H9 (cell line): Measurements from ENCODE around the gene RBMXL2. TPM values are rescaled to one million over a fixed set of nuclear protein-coding genes. Genes with fewer than 3 reads are reported as not detected.

Source experiments
- DNase-seq: peaks from one replicate; pipeline ENCODE4 v3.0.0-alpha.2; 2017
- H2AFZ ChIP-seq: one replicate; pipeline ENCODE4 v1.6.1; 2013; ENCODE audit warnings: mild to moderate bottlenecking, low read length, control low read depth, moderate library complexity
- H2AK5ac ChIP-seq: 2 replicates; pipeline ENCODE4 v1.6.1; 2013; ENCODE audit warnings: low read length, control low read depth, mixed read lengths; ENCODE audit not compliant: insufficient read length
- H2BK120ac ChIP-seq: one replicate; pipeline ENCODE4 v1.6.1; 2013; ENCODE audit warnings: low read depth, mild to moderate bottlenecking, low read length, control low read depth, inconsistent platforms; ENCODE audit not compliant: poor library complexity, severe bottlenecking
- H2BK12ac ChIP-seq: 2 replicates; pipeline ENCODE4 v1.6.1; 2013; ENCODE audit warnings: low read length, control low read depth, mixed read lengths, low read depth; ENCODE audit not compliant: insufficient read length
- H2BK15ac ChIP-seq: 2 replicates; pipeline ENCODE4 v1.6.1; 2013; ENCODE audit warnings: low read depth, low read length, control low read depth
- H2BK20ac ChIP-seq: one replicate; pipeline ENCODE4 v1.6.1; 2013; ENCODE audit warnings: low read depth, mild to moderate bottlenecking, low read length, control low read depth, inconsistent platforms; ENCODE audit not compliant: poor library complexity, severe bottlenecking
- H2BK5ac ChIP-seq: 2 replicates; pipeline ENCODE4 v1.6.1; 2013; ENCODE audit warnings: low read length, control low read depth, mixed read lengths; ENCODE audit not compliant: insufficient read length
- H3K14ac ChIP-seq: 2 replicates; pipeline ENCODE4 v1.6.1; 2013; ENCODE audit warnings: low read length, control low read depth; ENCODE audit not compliant: insufficient read depth
- H3K18ac ChIP-seq: 2 replicates; pipeline ENCODE4 v1.6.1; 2013; ENCODE audit warnings: low read depth, mild to moderate bottlenecking, mixed read lengths, low read length, control low read depth; ENCODE audit not compliant: insufficient read length
- H3K23ac ChIP-seq: 2 replicates; pipeline ENCODE4 v1.6.1; 2013; ENCODE audit warnings: low read length, control low read depth, mixed read lengths, low read depth; ENCODE audit not compliant: insufficient read length
- H3K23me2 ChIP-seq: 2 replicates; pipeline ENCODE4 v1.6.1; 2013; ENCODE audit warnings: low read depth, mild to moderate bottlenecking, mixed read lengths, low read length, control low read depth; ENCODE audit not compliant: insufficient read length, poor library complexity, severe bottlenecking
- H3K27ac ChIP-seq: 2 replicates; pipeline ENCODE4 v1.5.1; 2013; ENCODE audit warnings: low read length, control low read depth, mixed read lengths, low read depth; ENCODE audit not compliant: insufficient read length
- H3K27me3 ChIP-seq: 2 replicates; pipeline ENCODE4 v1.6.1; 2013; ENCODE audit warnings: low read length, control low read depth, inconsistent platforms; ENCODE audit not compliant: insufficient read depth
- H3K4ac ChIP-seq: 2 replicates; pipeline ENCODE4 v1.6.1; 2013; ENCODE audit warnings: low read depth, mild to moderate bottlenecking, control low read depth, inconsistent platforms, low read length, moderate library complexity
- H3K4me1 ChIP-seq: 2 replicates; pipeline ENCODE4 v1.6.1; 2013; ENCODE audit warnings: low read length, control low read depth, inconsistent platforms; ENCODE audit not compliant: insufficient read depth
- H3K4me2 ChIP-seq: 2 replicates; pipeline ENCODE4 v1.6.1; 2013; ENCODE audit warnings: low read length, control low read depth, mixed read lengths; ENCODE audit not compliant: insufficient read length, insufficient read depth
- H3K56ac ChIP-seq: 2 replicates; pipeline ENCODE4 v1.6.1; 2013; ENCODE audit warnings: low read depth, mild to moderate bottlenecking, mixed read lengths, low read length, control low read depth; ENCODE audit not compliant: insufficient read length
- H3K79me1 ChIP-seq: 2 replicates; pipeline ENCODE4 v1.6.1; 2013; ENCODE audit warnings: low read depth, mild to moderate bottlenecking, moderate library complexity, low read length, control low read depth, inconsistent platforms; ENCODE audit not compliant: insufficient read depth, poor library complexity, severe bottlenecking
- H3K79me2 ChIP-seq: 2 replicates; pipeline ENCODE4 v1.6.1; 2013; ENCODE audit warnings: low read length, control low read depth, inconsistent platforms; ENCODE audit not compliant: insufficient read depth
- H3K9ac ChIP-seq: 2 replicates; pipeline ENCODE4 v1.6.1; 2013; ENCODE audit warnings: low read length, control low read depth, mixed read lengths; ENCODE audit not compliant: insufficient read length; ENCODE audit errors: extremely low read depth
- H3K9me3 ChIP-seq: one replicate; pipeline ENCODE4 v1.6.1; 2013; ENCODE audit warnings: low read depth, low read length, inconsistent platforms; ENCODE audit not compliant: control insufficient read depth
- H3T11ph ChIP-seq: one replicate; pipeline ENCODE4 v1.6.1; 2013; ENCODE audit warnings: mild to moderate bottlenecking, low read length, control low read depth, inconsistent platforms
- H4K20me1 ChIP-seq: one replicate; pipeline ENCODE4 v1.6.1; 2013; ENCODE audit not compliant: control insufficient read depth, insufficient read length, insufficient read depth
- H4K5ac ChIP-seq: 2 replicates; pipeline ENCODE4 v1.6.1; 2013; ENCODE audit warnings: low read depth, mild to moderate bottlenecking, mixed read lengths, low read length, control low read depth; ENCODE audit not compliant: insufficient read length
- H4K8ac ChIP-seq: replicated peaks from 2 replicates; pipeline ENCODE4 v1.6.1; 2013; ENCODE audit warnings: low read length, control low read depth, mixed read lengths, low read depth; ENCODE audit not compliant: insufficient read length
- H4K91ac ChIP-seq: 2 replicates; pipeline ENCODE4 v1.6.1; 2013; ENCODE audit warnings: low read depth, mild to moderate bottlenecking, moderate library complexity, mixed read lengths, low read length, control low read depth; ENCODE audit not compliant: insufficient read length
- H3K27ac Mint-ChIP-seq, 3 experiments: 2 replicates in 2 of 3; 3 replicates in 1 of 3; pipeline ENCODE4 v1.8.0; 2020 to 2021; ENCODE audit warnings: mixed read lengths in 3 of 3, mild to moderate bottlenecking in 1 of 3, moderate library complexity in 1 of 3
- H3K27me3 Mint-ChIP-seq: 2 replicates; pipeline ENCODE4 v1.8.0; 2021; ENCODE audit warnings: low read depth, mild to moderate bottlenecking, moderate library complexity, mixed read lengths
- H3K36me3 Mint-ChIP-seq, 3 experiments: 2 replicates in 2 of 3; 3 replicates in 1 of 3; pipeline ENCODE4 v1.8.0; 2020 to 2021; ENCODE audit warnings: low read depth in 3 of 3, mixed read lengths in 3 of 3; ENCODE audit not compliant: insufficient read depth in 1 of 3
- H3K4me1 Mint-ChIP-seq, 2 experiments: 2 replicates each; pipeline ENCODE4 v1.8.0; 2020; ENCODE audit warnings: mixed read lengths in 2 of 2
- H3K4me3 Mint-ChIP-seq, 2 experiments: 2 replicates in 1 of 2; 3 replicates in 1 of 2; pipeline ENCODE4 v1.8.0; 2020 to 2021; ENCODE audit warnings: mild to moderate bottlenecking in 2 of 2, mixed read lengths in 2 of 2, moderate library complexity in 1 of 2
- H3K9me3 Mint-ChIP-seq, 2 experiments: 2 replicates in 1 of 2; 3 replicates in 1 of 2; pipeline ENCODE4 v1.8.0; 2020; ENCODE audit warnings: mild to moderate bottlenecking in 2 of 2, mixed read lengths in 2 of 2, moderate library complexity in 1 of 2
- CTCF ChIP-seq: fragments of 200-600 bp; sonication (generic); conservative IDR thresholded peaks from 3 replicates; pipeline ENCODE4 v1.8.0; 2021; ENCODE audit warnings: antibody characterized with exemption, mild to moderate bottlenecking
- WGBS: extraction: QIAGEN DNeasy Blood & Tissue Kit; methylation state at CpG from one replicate; pipeline ENCODE4 v1.1.7; 2013; ENCODE audit warnings: missing lambda C conversion rate, low lambda C conversion rate, mixed read lengths; ENCODE audit not compliant: insufficient read length; ENCODE audit errors: extremely low coverage; 5-methylcytosine and 5-hydroxymethylcytosine counted together
- total RNA-seq: library from RNA; stranded (reverse); gene quantifications from 2 replicates; pipeline ENCODE4 v1.2.1, GENCODE V29; 2021

The RBMXL2 gene
- total RNA-seq, 1 experiment from 2014 or later = not detected

- H3K23me2 ChIP-seq = no peaks in the 10 kb centered on the region
- no CpG with 5 or more reads among the region's 1 CpG for WGBS
- no peak overlapping the region for H3K4ac ChIP-seq
- no peaks in the 10 kb centered on the region for H3K4me1 ChIP-seq
- H3K56ac ChIP-seq = no peak overlapping the region
- TF ChIP-seq CTCF = no peak
- H4K5ac ChIP-seq = no peak overlapping the region
- no peak overlapping the region for H2AFZ ChIP-seq
- H3K18ac ChIP-seq = no peak overlapping the region
- H3K4me2 ChIP-seq = no peak overlapping the region
- H3K14ac ChIP-seq = no peak overlapping the region
- Mint-ChIP-seq H3K36me3 (no peaks in the 10 kb centered on the region), H3K27me3 (no peaks in the 10 kb centered on the region), H3K9me3 (no peaks in the 10 kb centered on the region; a peak in 1 of 5 replicates), H3K4me3 (no peak overlapping the region), H3K4me1 (peaks cover 7 to 8% of the 10 kb centered on the region in 2 experiments), H3K27ac (no peak overlapping the region)
- no peak overlapping the region for H2BK12ac ChIP-seq
- H3K9ac ChIP-seq = no peak overlapping the region
- no peak overlapping the region for H3T11ph ChIP-seq
- DNase-seq = no peak
- no peak overlapping the region for H4K91ac ChIP-seq
- H3K23ac ChIP-seq = no peak overlapping the region
- H3K79me1 ChIP-seq = no peaks in the 10 kb centered on the region
- no peak overlapping the region for H4K8ac ChIP-seq
- H2AK5ac ChIP-seq = no peak overlapping the region
- no peak overlapping the region for H3K27ac ChIP-seq
- H4K20me1 ChIP-seq = no peaks in the 10 kb centered on the region
- H2BK20ac ChIP-seq = no peak overlapping the region
- H2BK15ac ChIP-seq = no peak overlapping the region
- H3K79me2 ChIP-seq = no peaks in the 10 kb centered on the region
- no peaks in the 10 kb centered on the region for H3K27me3 ChIP-seq
- H3K9me3 ChIP-seq = no peaks in the 10 kb centered on the region
- no peak overlapping the region for H2BK5ac ChIP-seq
- no peak overlapping the region for H2BK120ac ChIP-seq
Observed at GRCh38 chr11:7060868-7061267, 27.9 kb upstream of the RBMXL2 start.
